SIG-M5 (cell line): ENCODE measurements around the gene CNTNAP5.

Experiments
- DNase-seq: peaks from one replicate; lab custom pipeline; 2025; lab: John Stamatoyannopoulos, UW

Gene CNTNAP5

DNA sequence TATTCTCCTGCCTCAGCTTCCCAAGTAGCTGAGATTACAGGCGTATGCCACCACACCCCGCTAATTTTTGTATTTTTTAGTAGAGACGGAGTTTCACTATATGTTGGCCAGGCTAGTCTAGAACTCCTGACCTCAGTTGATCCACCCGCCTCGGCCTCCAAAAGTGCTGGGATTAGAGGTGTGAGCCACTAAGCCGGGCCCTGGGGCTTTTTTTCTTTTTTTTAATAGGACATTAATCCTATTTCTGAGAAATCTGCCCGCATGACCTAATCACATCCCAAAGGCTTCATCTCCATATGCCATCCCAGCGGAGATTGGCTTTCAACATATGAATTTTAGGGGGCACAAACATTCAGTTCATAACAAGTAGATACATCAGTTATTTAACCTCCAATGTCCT, 128.6 kb downstream of the CNTNAP5 start:
- no peak for DNase-seq

DNA sequence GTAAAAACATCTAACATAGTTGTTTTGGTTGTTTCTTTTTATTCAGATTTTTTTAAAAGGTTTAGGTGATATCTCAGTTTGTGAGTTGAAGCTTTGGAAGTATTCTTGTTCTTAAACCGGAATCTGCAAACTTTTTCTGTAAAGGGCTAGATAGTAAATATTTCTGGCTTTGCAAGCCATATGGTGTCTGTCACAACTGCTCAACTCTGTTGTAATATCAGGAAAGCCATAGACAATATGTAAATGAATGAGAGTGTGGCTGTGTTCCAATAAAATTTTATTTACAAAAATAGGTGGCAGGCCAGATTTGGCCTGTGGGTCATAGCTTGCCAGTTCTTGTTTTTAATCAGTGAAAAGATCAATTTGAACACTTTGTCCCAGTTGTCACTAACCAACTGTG, 134.1 kb downstream of the CNTNAP5 start:
- no peak for DNase-seq

DNA sequence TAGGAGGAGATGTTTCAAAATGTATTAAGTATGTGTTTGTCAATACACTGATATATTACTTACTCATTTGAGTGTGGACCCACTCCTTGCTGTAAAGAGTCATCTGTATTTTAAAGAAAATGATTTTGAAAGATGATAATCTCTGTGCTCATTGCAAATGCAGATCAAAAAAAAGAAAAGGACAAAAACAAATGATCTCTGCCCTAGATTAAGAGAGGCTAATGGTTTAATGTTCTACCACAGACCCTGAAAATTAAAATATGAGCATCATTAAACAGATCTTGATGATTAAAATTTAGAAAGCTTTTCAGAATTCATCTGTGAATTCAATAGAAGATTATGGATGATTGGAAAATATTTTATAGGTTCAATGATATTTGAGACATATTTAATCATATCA, 136.5 kb downstream of the CNTNAP5 start:
- no peak for DNase-seq

DNA sequence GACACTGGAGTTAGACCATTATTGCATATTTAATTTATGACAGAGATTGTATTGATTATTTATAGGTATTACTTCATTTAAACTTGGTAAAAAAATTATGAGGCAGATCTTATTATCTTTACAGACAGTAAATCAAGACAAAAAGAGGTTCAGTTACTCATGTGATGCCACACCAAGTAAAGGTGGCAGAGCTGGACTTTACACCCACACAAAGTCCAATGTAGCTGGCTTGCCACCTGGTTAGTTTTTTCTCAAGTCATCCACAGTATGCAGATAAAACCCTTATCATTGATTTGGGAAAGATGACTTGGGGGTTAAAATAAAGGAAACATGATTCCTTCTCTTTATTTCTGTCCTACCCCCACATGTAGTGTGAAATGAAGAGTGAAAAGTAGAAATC, 137.2 kb downstream of the CNTNAP5 start:
- no peak for DNase-seq

DNA sequence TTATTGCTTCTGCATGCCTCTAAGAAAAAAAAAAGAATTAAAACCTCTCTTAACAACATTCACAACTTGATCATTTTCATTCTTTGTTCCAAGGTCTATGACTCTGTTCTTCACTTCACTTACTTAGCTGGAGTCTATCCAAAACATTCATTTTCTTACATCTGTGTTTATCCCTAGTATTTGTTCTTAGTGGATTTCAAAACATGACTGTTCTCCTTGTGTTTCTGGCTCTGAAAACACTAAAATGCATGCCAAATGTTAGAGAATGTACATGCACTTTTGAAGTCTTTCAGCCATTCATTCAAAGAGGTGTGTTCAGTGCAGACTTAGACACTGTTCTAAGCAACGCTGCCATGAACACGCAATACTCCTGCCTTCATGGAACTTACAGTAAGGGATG, 138.8 kb downstream of the CNTNAP5 start:
- DNase-seq = no peak

DNA sequence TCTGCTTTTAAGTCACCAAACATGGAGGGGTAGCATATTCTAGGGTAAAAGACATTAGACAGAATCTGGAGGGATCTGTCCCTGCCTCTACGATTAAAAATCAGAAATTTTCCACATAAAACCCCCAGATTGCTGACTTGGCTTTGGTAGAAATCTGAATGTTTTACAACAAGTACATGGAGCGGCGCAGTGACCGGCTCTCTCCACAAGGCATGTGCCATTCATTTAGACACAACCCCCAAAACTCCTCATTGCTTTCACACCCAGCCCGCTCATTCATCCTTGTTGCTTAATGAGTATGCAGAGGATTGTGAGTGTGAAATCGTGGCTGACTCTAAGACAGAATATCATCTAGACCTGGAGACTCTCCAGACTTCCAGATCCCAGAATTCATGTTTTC, 140.6 kb downstream of the CNTNAP5 start:
- DNase-seq = no peak

DNA sequence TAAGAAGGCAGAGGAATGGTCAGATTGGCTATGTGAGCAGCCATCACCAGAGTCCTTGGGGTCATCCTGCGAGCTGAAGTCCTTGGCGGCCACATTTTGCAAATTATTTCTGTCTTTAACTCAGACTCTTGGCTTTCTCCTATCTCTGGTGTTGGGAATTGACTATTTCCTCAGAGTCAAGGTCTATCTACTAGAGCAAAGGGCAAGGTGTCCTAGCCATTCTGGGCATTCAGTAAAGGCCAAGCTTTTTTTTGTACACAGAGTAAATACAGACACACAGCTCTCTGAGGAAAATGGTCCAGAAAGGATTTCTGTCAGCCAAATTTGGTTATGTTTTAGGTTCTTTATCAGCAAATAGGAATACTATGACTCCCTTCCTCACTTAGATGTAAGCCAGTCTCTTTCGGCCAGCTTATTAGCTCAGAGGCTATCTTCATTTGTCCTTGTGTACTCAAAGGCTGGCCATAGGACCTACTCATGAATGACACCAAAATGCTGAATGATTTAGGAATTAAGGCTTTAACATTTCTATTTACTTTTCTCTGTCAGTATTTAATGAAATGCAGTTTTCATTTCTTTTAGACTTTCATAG, 146.5 kb downstream of the CNTNAP5 start:
- no peak for DNase-seq

DNA sequence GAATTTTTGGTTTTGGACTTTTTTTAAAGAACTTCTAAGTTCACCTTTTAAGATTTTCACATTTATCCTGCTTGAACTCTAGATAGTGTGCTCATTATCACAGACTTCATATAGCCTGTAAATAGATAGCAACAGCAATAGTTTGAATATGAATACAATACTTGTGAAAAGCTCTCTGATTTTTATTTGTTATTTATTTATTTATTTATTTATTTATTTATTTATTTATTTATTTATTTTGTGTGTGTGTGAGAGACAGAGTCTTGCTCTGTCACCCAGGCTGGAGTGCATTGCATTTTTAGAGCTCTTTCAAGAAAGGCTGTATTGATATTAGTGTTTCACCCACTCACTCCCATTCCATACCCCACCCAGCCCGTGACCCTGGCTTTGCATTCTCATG, 153.6 kb downstream of the CNTNAP5 start:
- DNase-seq = no peak

DNA sequence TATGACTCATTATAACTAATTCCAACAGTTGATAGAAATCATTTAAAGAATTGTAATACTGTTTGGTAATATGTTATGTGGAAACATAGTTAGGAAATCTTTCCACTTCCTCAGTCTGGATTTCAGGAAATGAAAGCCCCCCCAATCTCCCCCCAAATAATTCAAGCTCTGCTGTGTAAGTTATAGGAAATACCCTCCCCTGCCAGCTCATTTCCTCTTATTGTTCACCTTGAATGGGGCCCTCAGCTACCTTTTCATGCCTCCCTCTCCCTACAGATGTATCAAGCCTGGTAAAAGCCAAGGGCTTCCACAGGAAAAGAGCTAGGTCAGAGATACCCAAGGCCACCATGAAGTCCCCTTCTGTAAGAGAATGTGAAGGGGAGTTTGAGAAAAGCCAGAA, 155.5 kb downstream of the CNTNAP5 start:
- no peak for DNase-seq

DNA sequence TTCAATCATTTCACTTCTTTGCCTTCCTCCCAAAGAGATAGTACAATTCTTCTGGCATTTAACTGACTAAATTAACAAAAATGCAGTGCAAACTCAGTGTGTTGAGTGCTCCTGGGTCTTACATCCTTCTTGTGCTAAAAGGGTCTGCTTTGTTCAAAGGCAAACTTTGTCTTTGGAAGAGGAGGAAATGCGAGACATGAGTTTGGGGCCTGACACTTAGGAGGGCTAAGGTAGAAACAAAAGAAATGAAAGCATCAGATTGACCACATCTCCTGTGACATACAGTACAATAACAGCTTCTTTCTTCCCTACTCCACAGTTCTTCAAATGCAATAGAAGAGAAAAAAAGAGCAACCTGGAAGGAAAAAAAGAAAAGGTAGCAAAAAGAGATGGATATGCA, 161.7 kb downstream of the CNTNAP5 start:
- DNase-seq = no peak

DNA sequence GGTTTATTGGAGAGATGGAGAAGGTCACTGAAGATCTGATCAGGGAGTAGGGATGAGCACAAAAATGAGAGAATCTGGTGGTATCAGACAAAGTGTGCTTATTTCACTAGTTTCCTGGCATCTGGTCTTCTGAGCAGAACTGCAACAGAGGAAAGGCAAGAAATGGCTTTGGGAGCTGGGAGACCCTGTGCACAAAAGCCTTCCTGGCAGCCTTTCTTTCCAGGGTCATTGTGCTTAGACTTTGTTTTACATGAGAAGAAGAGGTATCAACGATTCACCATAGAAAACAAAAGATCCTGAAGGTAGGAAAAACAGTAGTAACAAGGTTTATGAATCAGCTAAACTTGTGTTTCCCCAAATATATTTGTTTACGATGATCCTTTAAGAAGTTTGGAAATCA, 162.9 kb downstream of the CNTNAP5 start:
- DNase-seq = no peak

DNA sequence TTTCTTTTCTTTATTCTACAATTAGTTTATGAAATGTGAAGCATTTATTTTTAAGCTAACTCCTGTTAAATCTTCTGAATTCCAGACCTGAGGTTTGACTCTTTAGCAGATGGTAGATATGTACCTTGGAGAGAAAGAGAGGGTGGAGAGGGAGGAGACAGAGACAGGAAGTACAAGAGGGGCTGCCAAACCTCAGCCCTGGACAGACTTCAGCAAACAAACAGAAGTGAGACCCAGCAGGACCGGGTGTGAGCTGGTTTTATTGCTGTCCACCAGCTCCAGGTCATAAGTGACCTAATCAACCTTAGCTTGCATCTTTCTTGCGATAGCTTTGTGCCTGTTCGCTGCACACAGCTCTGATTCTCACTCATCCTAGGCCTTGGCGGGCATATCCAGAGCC, 168.6 kb downstream of the CNTNAP5 start:
- no peak for DNase-seq

DNA sequence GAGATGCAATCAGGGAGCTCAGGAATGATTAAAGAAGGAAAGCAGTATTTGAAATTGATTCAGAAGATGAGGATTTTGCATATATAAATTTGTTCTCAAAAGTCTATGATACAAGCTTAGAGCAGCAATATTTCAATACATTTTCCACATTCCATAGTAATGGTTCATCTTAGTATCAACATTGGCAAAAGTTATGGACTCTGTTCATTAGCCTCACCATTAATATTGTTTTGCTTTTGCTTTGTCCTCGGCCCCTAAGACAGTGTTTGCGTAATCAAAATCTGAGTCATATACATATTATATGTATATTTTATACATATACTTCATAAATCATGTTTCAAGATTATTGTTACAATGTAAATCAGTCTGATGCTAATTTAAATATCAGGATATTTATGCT, 176.6 kb downstream of the CNTNAP5 start:
- DNase-seq = no peak

DNA sequence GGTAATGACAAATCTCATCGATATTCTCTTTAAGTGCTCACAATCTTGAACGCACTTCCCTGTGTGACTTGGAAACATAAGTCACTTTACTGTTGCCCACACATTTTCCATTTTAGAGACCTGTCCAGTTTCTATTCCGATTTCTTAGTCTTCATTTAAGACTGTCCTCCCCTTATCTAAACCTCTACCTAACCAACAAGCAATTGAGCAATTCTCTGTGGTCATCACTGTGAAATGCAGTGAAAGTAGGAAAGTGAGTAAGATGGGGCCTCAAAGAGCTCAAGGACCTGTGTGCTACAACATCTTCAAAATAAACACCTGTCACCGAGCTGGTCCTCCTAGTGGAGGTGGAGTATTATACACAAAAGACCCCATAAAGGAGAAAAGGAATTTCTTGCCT, 184.4 kb downstream of the CNTNAP5 start:
- DNase-seq = no peak

DNA sequence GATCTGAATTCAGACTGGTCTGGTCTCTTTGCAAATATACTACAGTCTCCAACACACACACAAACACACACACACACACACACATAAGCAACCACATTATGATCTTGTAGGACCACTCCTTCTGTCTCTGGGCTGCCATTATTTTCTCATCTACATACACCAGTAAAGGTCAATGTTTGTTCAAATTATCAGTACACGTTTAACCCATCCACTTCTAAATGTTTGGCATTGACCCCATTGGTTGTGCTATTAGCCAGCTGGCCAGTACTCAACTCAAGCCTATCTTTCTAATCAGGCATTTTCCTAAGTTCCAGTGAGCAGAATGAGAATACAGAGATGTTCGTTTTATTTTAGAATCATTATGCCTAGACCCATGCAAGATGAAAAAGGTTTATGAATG, 186.4 kb downstream of the CNTNAP5 start:
- DNase-seq = no peak

DNA sequence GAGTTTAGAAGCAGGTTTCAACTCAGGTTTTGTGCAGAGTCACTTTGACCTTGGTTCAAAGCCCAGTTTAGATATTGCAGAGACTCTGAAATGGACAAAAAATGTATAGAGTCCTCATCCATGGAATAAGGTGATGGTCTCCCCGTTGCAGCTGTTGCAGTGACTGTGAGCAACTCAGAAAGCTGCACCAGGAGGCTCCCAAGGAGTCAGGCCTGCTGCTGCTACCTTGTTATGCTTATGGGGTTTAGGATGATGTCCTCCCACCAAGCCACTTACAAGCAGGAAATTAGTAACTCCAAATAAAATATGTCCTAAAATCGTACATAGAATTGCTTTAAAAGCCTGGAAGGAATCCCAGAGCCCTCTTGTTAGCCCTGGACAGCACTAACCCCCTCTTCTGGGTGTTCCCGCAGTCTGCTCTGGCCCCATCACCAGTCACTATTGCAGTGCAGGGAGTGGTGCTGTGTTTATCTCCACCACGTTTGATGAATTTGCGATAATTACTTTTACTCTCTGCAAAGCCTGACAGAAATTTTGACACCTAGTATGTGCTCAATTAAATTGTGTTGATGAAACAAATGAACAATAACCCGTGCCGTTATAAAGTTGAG, 189.0 kb downstream of the CNTNAP5 start:
- DNase-seq = no peak

DNA sequence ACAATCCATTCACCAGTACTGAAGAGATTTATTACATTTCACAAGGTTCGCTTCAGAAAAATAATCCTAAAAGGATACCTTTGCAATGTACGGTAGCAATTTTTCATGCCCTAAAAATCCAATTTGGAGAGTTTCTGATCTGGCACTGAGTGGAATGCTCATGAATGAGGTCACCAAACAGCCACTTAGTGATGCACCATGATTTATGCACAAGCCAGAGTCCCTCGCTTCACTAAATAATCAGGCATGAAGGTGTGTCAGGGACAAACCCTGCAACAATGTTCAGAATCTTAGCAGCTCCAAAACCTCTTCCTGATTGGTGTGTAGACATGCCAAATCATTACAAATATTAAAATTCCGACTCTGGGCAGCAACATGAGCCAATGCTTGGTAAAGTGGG, 221.1 kb downstream of the CNTNAP5 start:
- no peak for DNase-seq

DNA sequence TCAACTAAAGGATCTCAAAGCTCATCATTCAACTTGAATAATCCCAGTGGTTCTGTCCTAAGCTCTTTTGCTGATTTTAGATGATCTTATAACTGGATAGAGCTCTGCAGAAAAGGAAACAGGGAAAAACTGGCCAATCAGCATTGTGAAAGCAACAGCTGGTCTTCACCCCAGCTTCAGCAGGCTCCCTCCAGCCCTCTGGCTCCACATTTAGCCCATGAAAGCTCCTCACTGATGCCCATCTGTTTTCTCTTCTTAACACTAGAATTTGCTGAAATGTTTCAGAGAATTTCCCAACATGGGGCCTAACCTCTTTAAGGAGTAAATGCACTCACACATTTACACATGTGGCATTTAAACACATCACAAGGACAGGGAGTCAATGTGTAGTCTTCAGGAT, 223.3 kb downstream of the CNTNAP5 start:
- no peak for DNase-seq

DNA sequence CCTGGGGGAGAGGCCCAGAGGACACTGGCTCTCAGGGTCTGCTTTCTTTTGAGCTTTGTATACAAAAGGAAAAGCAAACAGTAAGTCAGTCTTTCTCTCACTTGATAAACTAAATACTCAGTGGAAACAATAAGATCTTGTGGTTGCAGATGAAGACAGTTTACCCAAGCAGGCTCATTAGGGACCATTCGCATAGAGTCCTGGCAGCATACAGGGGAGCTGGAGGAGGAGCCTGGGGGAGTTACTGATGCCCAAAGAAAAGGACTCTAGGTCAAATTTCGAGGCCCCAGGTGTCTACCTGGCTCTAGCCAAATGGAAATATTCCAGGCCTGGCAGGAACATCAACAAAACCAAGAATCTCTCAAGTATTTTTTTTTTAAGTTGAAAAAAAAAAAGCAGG, 225.3 kb downstream of the CNTNAP5 start:
- no peak for DNase-seq

DNA sequence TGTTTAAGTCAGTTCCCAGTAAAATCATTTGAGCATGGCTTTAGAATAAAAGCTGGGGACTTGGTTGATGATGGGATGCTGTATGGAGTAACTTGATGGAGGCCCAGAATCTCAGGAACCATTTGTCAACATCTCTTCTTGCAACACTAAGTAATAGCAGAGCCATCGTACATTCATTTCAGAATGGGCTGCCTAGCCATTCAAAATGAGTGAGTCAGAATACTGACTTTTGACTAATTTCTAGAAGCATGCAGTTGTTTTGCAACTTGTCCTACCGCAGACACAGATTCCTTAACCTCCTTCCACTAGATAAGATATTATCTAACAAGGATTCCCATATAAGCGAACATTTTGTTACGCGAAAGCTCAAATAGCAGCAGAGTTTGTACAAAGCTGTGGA, 229.5 kb downstream of the CNTNAP5 start:
- no peak for DNase-seq

DNA sequence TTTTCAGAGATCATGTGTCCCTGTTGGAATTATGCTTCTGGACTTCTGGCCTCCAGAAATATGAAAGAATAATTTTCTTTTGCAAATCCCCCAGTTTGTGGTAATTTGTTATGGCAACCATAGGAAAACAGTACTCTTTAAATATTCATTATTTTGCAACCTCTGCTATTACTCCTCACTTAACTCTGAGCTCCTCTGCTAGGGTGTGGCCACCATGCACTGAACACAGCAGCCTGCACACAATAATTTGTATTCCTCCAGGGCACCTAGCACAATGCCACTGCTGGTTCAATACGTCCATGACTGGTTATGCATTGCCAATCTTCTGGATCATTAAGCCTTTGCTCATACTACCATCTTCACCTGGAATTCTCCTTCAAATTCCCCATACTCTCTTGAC, 232.0 kb downstream of the CNTNAP5 start:
- no peak for DNase-seq

DNA sequence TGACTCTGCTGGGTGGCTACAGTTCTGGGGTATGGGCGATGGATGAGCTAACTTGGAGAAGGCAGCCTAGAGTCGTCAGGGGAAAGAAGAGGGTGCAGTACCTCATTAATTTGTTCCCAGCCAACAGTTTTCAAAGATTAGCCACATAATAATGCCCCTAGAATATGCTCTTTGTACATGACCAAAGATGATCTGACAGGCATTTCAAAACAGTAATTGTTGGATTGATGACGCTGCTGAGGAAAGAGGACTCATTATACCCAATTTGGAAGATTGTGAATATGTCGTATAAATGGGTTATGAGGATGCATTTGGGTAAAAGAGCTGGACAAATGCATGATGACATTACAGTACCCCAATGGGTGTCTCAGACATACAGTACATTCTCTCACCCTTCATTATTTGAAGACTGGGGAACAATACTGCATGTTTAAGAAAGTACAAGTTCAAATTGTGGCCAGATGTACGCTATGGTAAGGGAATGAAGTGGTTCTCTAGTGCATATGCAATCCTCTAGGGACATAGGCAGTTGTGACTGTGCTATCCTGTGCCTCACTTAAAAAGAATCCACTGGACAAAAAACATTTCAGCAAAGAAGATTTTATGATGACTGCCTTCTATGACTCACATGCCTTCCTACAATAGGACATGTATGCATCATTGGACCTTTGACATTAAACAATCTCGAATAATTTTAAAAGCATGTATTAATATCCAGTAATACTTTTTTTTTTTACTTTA, 233.2 kb downstream of the CNTNAP5 start:
- DNase-seq = no peak

DNA sequence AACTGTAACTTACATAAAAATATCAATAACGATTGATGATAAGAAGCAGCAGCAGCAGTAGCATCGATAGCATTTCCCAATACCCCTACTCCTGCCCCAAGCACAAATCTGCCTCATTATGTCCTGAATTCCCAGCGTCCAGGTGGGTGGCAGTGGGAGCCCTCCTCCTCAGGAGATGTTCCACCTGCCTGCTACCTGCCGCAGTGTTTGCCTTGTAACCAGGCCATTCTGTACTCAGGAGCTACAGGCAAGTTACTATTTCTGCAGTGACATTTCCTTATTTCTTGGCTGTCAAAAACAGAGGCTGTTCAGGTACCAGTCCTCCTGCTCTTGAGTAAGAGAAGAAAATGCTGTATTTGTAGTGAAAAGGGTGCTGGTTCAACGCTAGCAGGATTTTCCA, 236.4 kb downstream of the CNTNAP5 start:
- DNase-seq = no peak

DNA sequence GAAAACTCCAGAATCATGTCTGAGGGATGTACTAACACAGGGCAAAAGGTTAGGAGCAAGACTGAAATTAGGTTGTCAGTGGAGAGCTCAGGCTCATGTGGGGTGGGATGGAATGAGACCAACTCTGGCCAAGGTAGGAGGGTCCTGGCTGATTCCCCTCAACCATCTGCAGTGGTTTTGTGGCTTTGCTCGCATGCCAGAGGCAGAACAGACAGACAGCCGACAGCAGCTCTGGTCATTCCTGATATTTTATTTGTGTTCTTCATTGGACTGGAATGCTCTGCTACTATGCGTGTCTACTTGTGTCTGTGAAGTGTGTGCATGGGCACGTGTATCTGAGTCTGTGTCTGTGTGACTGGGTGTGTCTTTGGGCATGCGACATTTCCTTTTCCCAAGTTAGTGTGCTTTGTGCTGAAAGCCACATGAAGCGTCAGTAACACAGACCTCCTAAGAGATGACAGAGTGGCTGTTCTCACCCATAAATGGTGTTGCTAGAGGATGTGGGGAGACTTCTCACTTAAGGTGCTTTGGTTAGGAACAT, 239.5 kb downstream of the CNTNAP5 start:
- no peak for DNase-seq
